Parathyroid adenoma (tissue), 2 donors: Measurements from ENCODE around the gene FAM210B.

Source experiments
- H2AFZ ChIP-seq: fragments of 300-600 bp; sonication (generic); one replicate; pipeline ENCODE4 v1.7.0; 2017; ENCODE audit warnings: antibody characterized with exemption, mild to moderate bottlenecking
- H3K27ac ChIP-seq: fragments of 300-600 bp; sonication (generic); one replicate; pipeline ENCODE4 v1.7.0; 2017
- H3K27me3 ChIP-seq: fragments of 300-600 bp; sonication (generic); one replicate; pipeline ENCODE4 v1.7.0; 2017; ENCODE audit warnings: low read length; ENCODE audit not compliant: control insufficient read depth, insufficient read depth
- H3K36me3 ChIP-seq: fragments of 300-600 bp; sonication (generic); one replicate; pipeline ENCODE4 v1.7.0; 2017; ENCODE audit warnings: low read length; ENCODE audit not compliant: control insufficient read depth, insufficient read depth
- H3K4me1 ChIP-seq: fragments of 300-600 bp; sonication (generic); one replicate; pipeline ENCODE4 v1.7.0; 2017; ENCODE audit warnings: control low read depth
- H3K4me2 ChIP-seq: fragments of 300-600 bp; sonication (generic); one replicate; pipeline ENCODE4 v1.7.0; 2017; ENCODE audit warnings: low read length
- H3K4me3 ChIP-seq: fragments of 300-600 bp; sonication (generic); one replicate; pipeline ENCODE4 v1.7.0; 2017; ENCODE audit warnings: low read depth, low read length
- H3K79me2 ChIP-seq: fragments of 300-600 bp; sonication (generic); one replicate; pipeline ENCODE4 v1.7.0; 2017; ENCODE audit warnings: control low read depth
- H3K9ac ChIP-seq: fragments of 300-600 bp; sonication (generic); one replicate; pipeline ENCODE4 v1.7.0; 2017; ENCODE audit warnings: mild to moderate bottlenecking
- H3K9me3 ChIP-seq: fragments of 300-600 bp; sonication (generic); one replicate; pipeline ENCODE4 v1.7.0; 2017; ENCODE audit warnings: low read length; ENCODE audit not compliant: control insufficient read depth
- TF ChIP-seq, protein P1 (sequence below): fragments of 300-600 bp; sonication (generic); IDR thresholded peaks from one replicate; pipeline ENCODE4 v1.7.0; 2017; ENCODE audit warnings: antibody characterized with exemption, mild to moderate bottlenecking
- donor health status: primary hyperparathyroidism.

The FAM210B gene

GRCh38 chr20:56392132-56392880, 33.5 kb downstream of the FAM210B start, which contains the start of the genes AURKA and CSTF1:
Gene AURKA (minus strand): TSS chr20:56392215. CDS start chr20:56388197, 4,018 bp downstream.
Gene CSTF1 (plus strand): TSS chr20:56392645. CDS start chr20:56395553, 2,908 bp downstream.
- H3K79me2 ChIP-seq = peaks cover 5% of the 10 kb centered on the region
- H3K9me3 ChIP-seq = no peaks in the 10 kb centered on the region
- H3K4me2 ChIP-seq = peak within 1 kb of the TSS; percentile 86
- H3K27me3 ChIP-seq = no peaks in the 10 kb centered on the region
- no peaks in the 10 kb centered on the region for H3K36me3 ChIP-seq
- TF ChIP-seq, protein P1, sequence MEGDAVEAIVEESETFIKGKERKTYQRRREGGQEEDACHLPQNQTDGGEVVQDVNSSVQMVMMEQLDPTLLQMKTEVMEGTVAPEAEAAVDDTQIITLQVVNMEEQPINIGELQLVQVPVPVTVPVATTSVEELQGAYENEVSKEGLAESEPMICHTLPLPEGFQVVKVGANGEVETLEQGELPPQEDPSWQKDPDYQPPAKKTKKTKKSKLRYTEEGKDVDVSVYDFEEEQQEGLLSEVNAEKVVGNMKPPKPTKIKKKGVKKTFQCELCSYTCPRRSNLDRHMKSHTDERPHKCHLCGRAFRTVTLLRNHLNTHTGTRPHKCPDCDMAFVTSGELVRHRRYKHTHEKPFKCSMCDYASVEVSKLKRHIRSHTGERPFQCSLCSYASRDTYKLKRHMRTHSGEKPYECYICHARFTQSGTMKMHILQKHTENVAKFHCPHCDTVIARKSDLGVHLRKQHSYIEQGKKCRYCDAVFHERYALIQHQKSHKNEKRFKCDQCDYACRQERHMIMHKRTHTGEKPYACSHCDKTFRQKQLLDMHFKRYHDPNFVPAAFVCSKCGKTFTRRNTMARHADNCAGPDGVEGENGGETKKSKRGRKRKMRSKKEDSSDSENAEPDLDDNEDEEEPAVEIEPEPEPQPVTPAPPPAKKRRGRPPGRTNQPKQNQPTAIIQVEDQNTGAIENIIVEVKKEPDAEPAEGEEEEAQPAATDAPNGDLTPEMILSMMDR = no peak
- H3K4me3 ChIP-seq = peak within 1 kb of the TSS; percentile 63
- H3K27ac ChIP-seq = peak within 1 kb of the TSS; percentile 82
- H3K9ac ChIP-seq = peak within 1 kb of the TSS; percentile 40
- H3K4me1 ChIP-seq = peaks cover 7% of the 10 kb centered on the region
- H2AFZ ChIP-seq = peak within 1 kb of the TSS; percentile 95

DNA sequence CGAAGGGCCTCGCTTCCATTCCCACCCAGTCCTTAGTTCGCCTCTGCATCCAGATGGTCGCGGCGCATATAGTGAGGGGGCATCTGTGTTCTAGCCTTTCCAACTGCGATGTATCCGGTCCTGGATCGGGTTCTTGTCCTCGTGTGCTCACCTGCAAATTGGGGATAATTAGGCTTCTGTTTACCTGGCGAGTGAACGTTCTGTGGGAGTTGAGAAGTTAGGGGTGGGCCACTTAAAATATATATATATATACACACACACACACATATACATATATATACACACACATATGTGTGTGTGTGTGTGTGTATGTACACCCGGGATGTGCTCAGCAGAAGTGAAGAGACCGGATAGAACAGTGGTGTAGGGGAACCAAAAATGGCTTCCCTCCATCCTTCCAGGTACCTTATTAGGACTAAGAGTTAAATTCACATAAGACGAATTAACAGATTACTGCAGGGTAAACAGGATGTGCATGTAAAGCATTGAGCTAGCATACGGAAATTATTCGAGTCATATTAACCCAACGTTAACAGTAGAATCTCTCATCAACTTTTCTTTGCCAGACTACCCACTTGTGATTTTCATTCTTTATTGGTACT, 34.2 kb downstream of the FAM210B start:
- peak overlapping the region; percentile 74 for H3K4me2 ChIP-seq
- peak overlapping the region; percentile 82 for H3K27ac ChIP-seq
- H3K36me3 ChIP-seq = no peaks in the 10 kb centered on the region
- H3K27me3 ChIP-seq = no peaks in the 10 kb centered on the region
- peak overlapping the region; percentile 40 for H3K9ac ChIP-seq
- no peaks in the 10 kb centered on the region for H3K9me3 ChIP-seq
- peaks cover 7% of the 10 kb centered on the region for H3K4me1 ChIP-seq
- peaks cover 5% of the 10 kb centered on the region for H3K79me2 ChIP-seq
- peak overlapping the region; percentile 95 for H2AFZ ChIP-seq
- peak overlapping the region; percentile 63 for H3K4me3 ChIP-seq
- TF ChIP-seq, protein P1 = no peak

- Histone ChIP-seq H3K4me2 (peak overlapping the region; percentile 74), H3K27me3 (no peaks in the 10 kb centered on the region), H3K9ac (no peak overlapping the region), H3K27ac (no peak overlapping the region), H3K9me3 (no peaks in the 10 kb centered on the region), H3K4me1 (peaks cover 7% of the 10 kb centered on the region), H3K4me3 (peak overlapping the region; percentile 63), H3K36me3 (no peaks in the 10 kb centered on the region), H3K79me2 (peaks cover 5% of the 10 kb centered on the region), H2AFZ (no peak overlapping the region)
- TF ChIP-seq, protein P1 = no peak
Observed at GRCh38 chr20:56393653-56394052, 34.9 kb downstream of the FAM210B start.

- H3K79me2 ChIP-seq = peaks cover 5% of the 10 kb centered on the region
- no peak overlapping the region for H3K9ac ChIP-seq
- no peaks in the 10 kb centered on the region for H3K36me3 ChIP-seq
- H3K27ac ChIP-seq = no peak overlapping the region
- no peak overlapping the region for H3K4me2 ChIP-seq
- H3K4me1 ChIP-seq = peaks cover 7% of the 10 kb centered on the region
- H3K4me3 ChIP-seq = no peak overlapping the region
- TF ChIP-seq, protein P1 = no peak
- H3K27me3 ChIP-seq = no peaks in the 10 kb centered on the region
- H3K9me3 ChIP-seq = no peaks in the 10 kb centered on the region
- no peak overlapping the region for H2AFZ ChIP-seq
Observed at GRCh38 chr20:56395166-56395565, 36.4 kb downstream of the FAM210B start.
